Measurements from ENCODE around the gene CTNNBIP1.

The CTNNBIP1 gene

DNA sequence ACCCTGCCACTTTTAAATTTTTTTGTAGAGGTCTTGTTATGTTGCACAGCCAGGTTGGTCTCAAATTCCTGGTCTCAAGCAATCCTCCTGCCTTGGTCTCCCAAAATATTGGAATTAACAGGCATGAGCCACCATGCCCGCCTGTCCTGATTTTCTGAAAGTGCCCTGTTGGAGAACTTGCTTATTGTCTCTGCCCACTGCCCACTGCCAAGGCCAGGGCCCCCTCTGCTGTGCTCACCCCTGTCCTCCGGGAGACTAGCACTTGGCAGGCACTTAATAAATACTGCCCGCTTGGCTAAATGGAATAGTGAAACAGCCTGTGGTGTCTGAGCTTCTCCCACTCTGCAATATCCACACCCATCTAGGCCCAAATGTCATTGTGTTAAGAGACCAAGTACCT is 35.7 kb downstream of the CTNNBIP1 start:
- Histone ChIP-seq H3K79me1 (ENCODE audit: low read length) (no peaks in the 10 kb centered on the region), H3K4me3 (ENCODE audit: low read length) (no peak overlapping the region), H4K5ac (ENCODE audit: low read length) (no peak overlapping the region), H3K18ac (ENCODE audit: low read length) (no peak overlapping the region), H4K8ac (ENCODE audit: low read depth, low read length) (no peak overlapping the region), H3K23ac (ENCODE audit: low read length) (no peak overlapping the region), H2BK5ac (ENCODE audit: low read length) (no peak overlapping the region), H3K27ac (ENCODE audit: low read depth, low read length) (no peak overlapping the region), H3K4me1 (ENCODE audit: control insufficient read depth, low read depth, low read length) (no peaks in the 10 kb centered on the region), H2AK5ac (ENCODE audit: low read length) (no peak overlapping the region), H3K9ac (ENCODE audit: low read length) (no peak overlapping the region), H3K27me3 (ENCODE audit: insufficient read depth, low read length, poor library complexity) (no peaks in the 10 kb centered on the region), H3K56ac (ENCODE audit: low read length) (no peak overlapping the region), H3K4ac (ENCODE audit: low read depth, low read length) (no peak overlapping the region), H2BK15ac (replicated peaks; ENCODE audit: low read depth) (no peak overlapping the region), H2BK120ac (ENCODE audit: low read depth, low read length) (no peak overlapping the region), H3K4me2 (ENCODE audit: low read length) (no peak overlapping the region), H3K36me3 (ENCODE audit: control insufficient read depth, insufficient read depth, low read length) (no peaks in the 10 kb centered on the region), H3K79me2 (ENCODE audit: control insufficient read depth, insufficient read depth, low read length) (no peaks in the 10 kb centered on the region)
- no CpG with 5 or more reads among the region's 3 CpGs for WGBS (ENCODE audit: extremely low coverage, insufficient coverage, low lambda C conversion rate)
- DNase-seq: no peak

DNA sequence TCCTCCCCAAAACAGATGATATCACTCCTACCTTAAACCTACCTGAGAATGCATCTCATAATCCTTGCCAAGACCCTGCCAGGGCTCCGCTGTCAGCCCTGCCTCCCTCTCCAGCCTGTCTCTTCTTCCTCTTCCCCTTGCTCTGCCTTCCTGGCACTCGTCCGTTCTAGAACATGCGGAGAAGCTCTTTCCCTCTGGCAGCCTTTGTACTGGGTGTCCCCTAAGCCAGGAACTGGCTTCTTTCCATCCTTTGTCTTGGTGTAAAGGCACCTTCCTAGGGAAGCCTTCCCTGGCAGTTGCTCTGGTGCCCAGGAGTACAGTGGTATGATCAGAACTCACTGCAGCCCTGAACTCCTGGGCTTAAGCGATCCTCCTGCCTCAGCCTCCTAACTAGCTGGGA is 36.1 kb downstream of the CTNNBIP1 start:
- H2BK120ac ChIP-seq (ENCODE audit: low read depth, low read length): no peak overlapping the region
- H2BK5ac ChIP-seq (ENCODE audit: low read length): no peak overlapping the region
- H2BK15ac ChIP-seq (replicated peaks; ENCODE audit: low read depth): no peak overlapping the region
- no peaks in the 10 kb centered on the region for H3K4me1 ChIP-seq (ENCODE audit: control insufficient read depth, low read depth, low read length)
- no peak for DNase-seq
- H3K36me3 ChIP-seq (ENCODE audit: control insufficient read depth, insufficient read depth, low read length): no peaks in the 10 kb centered on the region
- H3K9ac ChIP-seq (ENCODE audit: low read length): no peak overlapping the region
- no peaks in the 10 kb centered on the region for H3K79me1 ChIP-seq (ENCODE audit: low read length)
- no peak overlapping the region for H3K56ac ChIP-seq (ENCODE audit: low read length)
- H4K8ac ChIP-seq (ENCODE audit: low read depth, low read length): no peak overlapping the region
- no peak overlapping the region for H4K5ac ChIP-seq (ENCODE audit: low read length)
- H3K23ac ChIP-seq (ENCODE audit: low read length): no peak overlapping the region
- no peaks in the 10 kb centered on the region for H3K79me2 ChIP-seq (ENCODE audit: control insufficient read depth, insufficient read depth, low read length)
- H3K27me3 ChIP-seq (ENCODE audit: insufficient read depth, low read length, poor library complexity): no peaks in the 10 kb centered on the region
- no peak overlapping the region for H3K4me3 ChIP-seq (ENCODE audit: low read length)
- no CpG with 5 or more reads among the region's 5 CpGs for WGBS (ENCODE audit: extremely low coverage, insufficient coverage, low lambda C conversion rate)
- H2AK5ac ChIP-seq (ENCODE audit: low read length): no peak overlapping the region
- H3K27ac ChIP-seq (ENCODE audit: low read depth, low read length): no peak overlapping the region
- no peak overlapping the region for H3K4me2 ChIP-seq (ENCODE audit: low read length)
- no peak overlapping the region for H3K18ac ChIP-seq (ENCODE audit: low read length)
- H3K4ac ChIP-seq (ENCODE audit: low read depth, low read length): no peak overlapping the region

GRCh38 chr1:9873385-9873784 is 36.7 kb downstream of the CTNNBIP1 start:
- H2BK15ac ChIP-seq (replicated peaks; ENCODE audit: low read depth): no peak overlapping the region
- no peaks in the 10 kb centered on the region for H3K4me1 ChIP-seq (ENCODE audit: control insufficient read depth, low read depth, low read length)
- H3K4ac ChIP-seq (ENCODE audit: low read depth, low read length): no peak overlapping the region
- no peak overlapping the region for H2AK5ac ChIP-seq (ENCODE audit: low read length)
- H3K36me3 ChIP-seq (ENCODE audit: control insufficient read depth, insufficient read depth, low read length): no peaks in the 10 kb centered on the region
- H2BK120ac ChIP-seq (ENCODE audit: low read depth, low read length): no peak overlapping the region
- H3K79me1 ChIP-seq (ENCODE audit: low read length): no peaks in the 10 kb centered on the region
- no peak overlapping the region for H3K56ac ChIP-seq (ENCODE audit: low read length)
- H3K27ac ChIP-seq (ENCODE audit: low read depth, low read length): no peak overlapping the region
- H3K23ac ChIP-seq (ENCODE audit: low read length): no peak overlapping the region
- H3K18ac ChIP-seq (ENCODE audit: low read length): no peak overlapping the region
- H4K8ac ChIP-seq (ENCODE audit: low read depth, low read length): no peak overlapping the region
- H4K5ac ChIP-seq (ENCODE audit: low read length): no peak overlapping the region
- H3K4me3 ChIP-seq (ENCODE audit: low read length): no peak overlapping the region
- H3K4me2 ChIP-seq (ENCODE audit: low read length): no peak overlapping the region
- no peak overlapping the region for H2BK5ac ChIP-seq (ENCODE audit: low read length)
- WGBS (ENCODE audit: extremely low coverage, insufficient coverage, low lambda C conversion rate): no CpG with 5 or more reads among the region's 5 CpGs
- H3K9ac ChIP-seq (ENCODE audit: low read length): no peak overlapping the region
- DNase-seq: no peak
- no peaks in the 10 kb centered on the region for H3K27me3 ChIP-seq (ENCODE audit: insufficient read depth, low read length, poor library complexity)
- no peaks in the 10 kb centered on the region for H3K79me2 ChIP-seq (ENCODE audit: control insufficient read depth, insufficient read depth, low read length)

DNA sequence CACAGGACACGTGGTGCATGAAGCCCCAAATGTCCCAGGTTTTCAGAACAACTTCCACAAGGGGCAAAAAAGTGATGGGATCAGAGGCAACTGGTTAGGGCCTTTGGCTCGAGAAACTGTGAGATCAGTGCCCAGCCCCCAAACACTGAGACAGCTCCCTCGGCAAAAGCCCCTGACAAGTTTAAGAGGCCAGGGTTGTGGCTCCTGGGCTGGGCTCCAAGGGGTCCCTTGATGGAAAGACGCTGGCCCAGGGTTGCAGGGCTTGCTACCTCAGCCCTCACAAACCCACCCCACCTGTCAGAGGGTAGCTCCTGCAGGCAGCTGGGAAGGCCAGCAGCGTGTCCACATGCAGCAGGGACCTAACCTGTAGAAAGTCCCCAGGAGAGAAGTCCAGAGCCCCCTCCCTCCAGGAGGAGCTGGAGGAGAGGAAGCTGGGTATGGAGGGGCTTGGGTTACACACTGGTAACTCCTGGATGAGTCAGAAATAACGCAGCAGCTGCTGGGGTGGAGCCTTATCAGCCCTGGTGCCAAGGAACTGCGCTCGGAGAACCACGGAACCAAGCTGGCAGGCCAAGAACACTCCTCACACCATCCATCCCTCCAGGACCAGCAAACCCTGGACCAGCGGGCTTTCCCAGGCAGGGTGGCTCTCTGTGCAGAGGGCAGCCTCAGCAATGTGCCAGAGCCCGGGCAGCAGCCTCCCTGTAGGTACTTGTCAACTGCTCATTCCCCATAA is 37.5 kb downstream of the CTNNBIP1 start:
- no CpG with 5 or more reads among the region's 11 CpGs for WGBS (ENCODE audit: extremely low coverage, insufficient coverage, low lambda C conversion rate)
- Histone ChIP-seq H3K27ac (ENCODE audit: low read depth, low read length) (no peak overlapping the region), H3K18ac (ENCODE audit: low read length) (no peak overlapping the region), H4K8ac (ENCODE audit: low read depth, low read length) (no peak overlapping the region), H3K4me3 (ENCODE audit: low read length) (no peak overlapping the region), H3K36me3 (ENCODE audit: control insufficient read depth, insufficient read depth, low read length) (no peaks in the 10 kb centered on the region), H3K27me3 (ENCODE audit: insufficient read depth, low read length, poor library complexity) (no peaks in the 10 kb centered on the region), H3K4me1 (ENCODE audit: control insufficient read depth, low read depth, low read length) (no peaks in the 10 kb centered on the region), H3K56ac (ENCODE audit: low read length) (no peak overlapping the region), H2BK15ac (replicated peaks; ENCODE audit: low read depth) (no peak overlapping the region), H2BK120ac (ENCODE audit: low read depth, low read length) (no peak overlapping the region), H3K23ac (ENCODE audit: low read length) (no peak overlapping the region), H3K4ac (ENCODE audit: low read depth, low read length) (no peak overlapping the region), H3K4me2 (ENCODE audit: low read length) (no peak overlapping the region), H3K79me2 (ENCODE audit: control insufficient read depth, insufficient read depth, low read length) (no peaks in the 10 kb centered on the region), H2BK5ac (ENCODE audit: low read length) (no peak overlapping the region), H2AK5ac (ENCODE audit: low read length) (no peak overlapping the region), H3K9ac (ENCODE audit: low read length) (no peak overlapping the region), H3K79me1 (ENCODE audit: low read length) (no peaks in the 10 kb centered on the region), H4K5ac (ENCODE audit: low read length) (no peak overlapping the region)
- no peak for DNase-seq

DNA sequence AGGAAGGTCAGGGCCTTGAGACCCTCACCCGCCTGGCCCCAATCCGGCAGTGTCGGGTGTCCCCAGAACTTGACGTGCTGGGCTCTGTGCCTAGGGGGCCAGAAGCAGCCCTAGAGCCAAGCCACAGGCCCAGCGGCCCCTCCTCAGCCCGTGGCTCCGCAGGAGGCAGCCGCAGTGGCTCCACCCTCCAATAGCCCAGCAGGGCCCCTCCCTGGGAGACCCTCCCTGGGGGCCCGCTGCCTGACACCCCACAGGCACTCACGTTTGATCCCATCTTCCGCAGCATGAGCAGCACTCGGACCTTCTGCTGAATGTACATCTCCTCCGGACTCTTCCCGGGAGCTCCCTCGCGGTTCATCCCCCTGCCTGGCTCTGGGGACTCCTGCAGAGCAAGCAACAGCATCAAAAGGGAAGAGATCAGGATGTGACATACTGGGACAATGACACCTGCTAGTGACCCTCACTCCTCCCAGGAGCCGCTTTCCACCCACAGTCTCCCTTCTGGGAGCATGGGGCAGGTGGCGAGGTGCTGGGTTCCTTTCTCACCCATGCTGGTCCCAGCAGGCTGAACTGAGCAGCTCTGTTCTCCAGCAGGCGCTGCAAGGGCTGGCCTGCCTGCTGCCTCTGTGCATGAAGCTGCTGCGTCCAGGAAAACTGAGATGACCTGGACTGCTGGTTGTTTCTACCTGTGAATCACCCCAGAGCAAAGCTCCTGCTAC is 38.2 kb downstream of the CTNNBIP1 start:
- no peaks in the 10 kb centered on the region for H3K36me3 ChIP-seq (ENCODE audit: control insufficient read depth, insufficient read depth, low read length)
- H2BK5ac ChIP-seq (ENCODE audit: low read length): no peak overlapping the region
- no peaks in the 10 kb centered on the region for H3K79me1 ChIP-seq (ENCODE audit: low read length)
- no peaks in the 10 kb centered on the region for H3K27me3 ChIP-seq (ENCODE audit: insufficient read depth, low read length, poor library complexity)
- no peak overlapping the region for H4K8ac ChIP-seq (ENCODE audit: low read depth, low read length)
- no peak overlapping the region for H3K9ac ChIP-seq (ENCODE audit: low read length)
- H3K56ac ChIP-seq (ENCODE audit: low read length): no peak overlapping the region
- H3K4me1 ChIP-seq (ENCODE audit: control insufficient read depth, low read depth, low read length): no peaks in the 10 kb centered on the region
- no peak overlapping the region for H3K4me3 ChIP-seq (ENCODE audit: low read length)
- no peak overlapping the region for H3K4me2 ChIP-seq (ENCODE audit: low read length)
- no peak overlapping the region for H3K27ac ChIP-seq (ENCODE audit: low read depth, low read length)
- no peak overlapping the region for H2BK120ac ChIP-seq (ENCODE audit: low read depth, low read length)
- H3K23ac ChIP-seq (ENCODE audit: low read length): no peak overlapping the region
- H3K18ac ChIP-seq (ENCODE audit: low read length): no peak overlapping the region
- WGBS (ENCODE audit: extremely low coverage, insufficient coverage, low lambda C conversion rate): no CpG with 5 or more reads among the region's 20 CpGs
- no peak overlapping the region for H3K4ac ChIP-seq (ENCODE audit: low read depth, low read length)
- H2AK5ac ChIP-seq (ENCODE audit: low read length): no peak overlapping the region
- no peaks in the 10 kb centered on the region for H3K79me2 ChIP-seq (ENCODE audit: control insufficient read depth, insufficient read depth, low read length)
- no peak overlapping the region for H2BK15ac ChIP-seq (replicated peaks; ENCODE audit: low read depth)
- H4K5ac ChIP-seq (ENCODE audit: low read length): no peak overlapping the region
- no peak for DNase-seq
